LHCN-M2 (cell line): ENCODE measurements around the gene OTOF. TPM values are rescaled to one million over a fixed set of nuclear protein-coding genes. Genes with fewer than 3 reads are reported as not detected.
A peak's percentile ranks its signal among the peaks of the same experiment; 100 is the strongest.

Experiments used
- DNase-seq: peaks from one replicate; pipeline ENCODE4 v3.0.0-alpha.2; 2012; ENCODE audit warnings: low read depth
- total RNA-seq: library from RNA; depleted of rRNA; stranded (reverse); fragments of >200 nt; gene quantifications from 2 replicates; pipeline ENCODE4 v1.2.3, GENCODE V29; 2014

OTOF gene
- total RNA-seq, 1 experiment from 2014 or later, result 0.06 TPM

GRCh38 chr2:26453421-26454329 is 24.2 kb downstream of the OTOF start:
- no peak for DNase-seq

DNA sequence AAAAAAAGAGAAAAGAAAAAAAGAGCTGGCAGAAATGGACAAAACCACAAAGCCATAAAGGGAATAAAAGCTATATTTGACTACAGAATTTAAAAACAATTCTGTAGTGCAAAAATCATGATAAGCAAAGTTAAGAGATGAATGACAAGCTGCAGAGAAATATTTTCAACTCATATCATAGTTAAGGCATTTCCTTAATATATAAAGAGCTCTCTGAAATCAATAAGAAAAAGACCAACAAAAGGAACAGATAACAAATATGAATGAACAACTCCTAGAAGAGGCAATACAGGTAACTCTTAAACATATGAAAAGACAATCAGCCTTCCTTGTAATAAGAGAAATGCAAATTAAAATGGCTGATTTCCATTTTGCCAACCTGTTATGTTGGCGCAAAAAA is 26.2 kb downstream of the OTOF start:
- no peak for DNase-seq

- DNase-seq, result no peak
Measured at GRCh38 chr2:26450031-26450635, 27.8 kb downstream of the OTOF start.

DNA sequence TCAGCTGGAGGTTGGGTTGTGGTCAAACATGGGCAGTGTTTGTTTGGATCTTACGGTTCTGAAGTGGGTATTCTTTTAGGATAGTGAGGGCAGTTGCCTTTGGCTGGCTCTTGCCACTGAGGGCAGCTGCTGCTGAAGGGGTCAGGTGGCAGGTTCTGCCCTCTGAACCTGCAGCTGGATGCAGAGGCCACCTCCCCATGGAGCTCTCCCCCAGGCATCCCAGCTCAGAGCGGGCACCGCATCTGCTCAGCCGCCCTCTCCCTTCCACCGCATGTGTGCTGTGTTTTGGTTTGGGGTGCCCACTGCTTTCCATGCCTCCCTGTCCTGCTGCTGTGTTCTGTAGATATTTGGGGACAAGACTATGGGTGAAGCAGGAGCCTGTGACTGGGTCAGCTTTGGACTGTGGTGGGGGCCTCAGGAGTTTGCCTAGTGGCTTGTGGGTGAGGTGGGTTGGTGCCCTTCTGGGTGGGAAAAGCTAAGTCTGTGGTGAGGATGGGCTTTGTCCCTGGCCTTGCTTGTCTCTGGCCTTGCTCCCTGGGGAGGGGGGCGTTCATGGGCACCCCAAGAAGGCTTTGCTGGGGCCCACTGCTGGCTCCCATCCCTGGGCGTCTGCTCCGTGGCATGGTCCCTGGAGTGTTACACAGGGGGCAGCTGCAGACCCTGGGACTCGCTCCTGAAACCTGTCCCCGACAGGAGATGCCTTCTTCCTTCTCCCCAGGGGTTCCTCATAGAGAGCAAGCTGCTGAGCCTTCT is 28.5 kb downstream of the OTOF start:
- DNase-seq, result no peak

DNA sequence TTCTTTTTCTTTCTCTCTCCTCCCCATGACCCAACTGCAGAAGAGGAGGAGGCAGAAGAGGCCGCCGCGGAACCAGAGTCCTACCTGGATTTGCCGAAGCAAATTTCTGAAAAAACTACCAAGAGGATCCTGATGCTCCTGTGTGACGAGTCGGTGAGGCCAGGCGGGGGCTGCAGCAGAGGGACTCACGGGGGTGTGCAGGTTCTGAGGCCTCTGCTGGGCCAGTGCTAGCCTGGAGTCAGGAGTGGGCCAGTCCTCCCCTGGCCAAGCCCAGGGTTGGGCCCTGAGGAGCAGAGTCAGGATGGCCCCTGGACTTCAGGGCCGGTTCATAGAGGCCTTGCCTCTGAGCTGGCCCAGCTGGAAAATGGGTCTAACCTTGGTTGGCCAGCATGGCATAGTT is 29.3 kb downstream of the OTOF start:
- no peak for DNase-seq

GRCh38 chr2:26444236-26444635 is 33.7 kb downstream of the OTOF start:
- no peak for DNase-seq

DNA sequence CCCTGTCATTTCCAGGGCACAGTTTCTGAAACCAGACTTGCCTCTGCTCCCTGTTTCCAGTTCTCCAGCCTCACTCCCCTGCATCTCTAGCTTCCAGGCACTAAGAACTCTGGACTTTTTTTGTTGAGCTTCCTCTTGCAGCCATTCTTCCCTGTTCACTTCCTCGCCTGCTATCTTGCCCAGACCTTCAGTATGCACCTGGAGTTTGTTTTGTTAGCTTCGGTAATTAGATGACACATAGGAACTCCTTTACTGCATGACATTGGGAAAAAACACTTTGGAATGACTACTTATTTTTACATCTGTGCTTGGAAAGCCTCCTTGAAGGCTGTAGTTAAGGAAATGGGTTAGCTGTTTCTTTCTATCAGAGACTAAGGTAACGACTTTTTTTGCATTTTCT is 35.2 kb downstream of the OTOF start:
- no peak for DNase-seq

DNA sequence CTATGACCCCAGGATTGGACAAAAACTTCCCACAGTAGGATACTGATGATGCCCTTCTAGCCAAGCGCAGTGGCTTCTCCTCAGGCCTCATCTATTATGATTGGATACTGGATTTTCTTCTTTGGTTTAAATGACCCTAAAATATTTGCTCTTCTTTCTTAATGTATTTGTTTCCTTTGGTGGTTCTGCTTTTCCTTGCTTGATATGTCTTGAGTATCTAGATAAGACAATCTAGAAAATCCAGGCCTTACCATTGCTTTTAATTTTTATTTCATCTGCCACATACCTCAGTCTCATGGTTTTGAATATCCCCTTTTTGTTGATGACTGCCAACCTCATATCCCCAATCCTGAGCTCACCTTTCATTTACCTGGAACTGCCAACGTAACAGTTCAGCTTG is 35.6 kb downstream of the OTOF start:
- DNase-seq, result no peak

DNA sequence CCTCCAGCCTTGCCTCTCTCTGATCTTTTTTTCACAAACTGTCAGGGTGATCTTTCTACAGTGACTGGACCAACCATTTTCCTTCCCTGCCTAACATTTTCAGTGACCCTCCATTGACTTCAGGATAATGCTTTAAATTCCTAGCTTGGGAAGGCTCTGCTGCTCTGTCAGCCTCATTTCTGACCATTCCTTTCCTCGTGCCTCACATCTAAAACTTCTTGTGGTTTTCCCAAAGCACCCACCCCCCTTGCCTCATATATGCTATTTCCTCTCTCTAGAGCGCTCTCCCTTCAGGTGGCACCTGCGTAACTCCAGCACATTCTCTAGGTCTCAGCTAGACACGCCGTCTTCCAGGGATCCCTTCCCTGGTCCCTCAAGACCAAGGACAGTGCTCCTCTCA is 39.0 kb downstream of the OTOF start:
- DNase-seq, result no peak

DNA sequence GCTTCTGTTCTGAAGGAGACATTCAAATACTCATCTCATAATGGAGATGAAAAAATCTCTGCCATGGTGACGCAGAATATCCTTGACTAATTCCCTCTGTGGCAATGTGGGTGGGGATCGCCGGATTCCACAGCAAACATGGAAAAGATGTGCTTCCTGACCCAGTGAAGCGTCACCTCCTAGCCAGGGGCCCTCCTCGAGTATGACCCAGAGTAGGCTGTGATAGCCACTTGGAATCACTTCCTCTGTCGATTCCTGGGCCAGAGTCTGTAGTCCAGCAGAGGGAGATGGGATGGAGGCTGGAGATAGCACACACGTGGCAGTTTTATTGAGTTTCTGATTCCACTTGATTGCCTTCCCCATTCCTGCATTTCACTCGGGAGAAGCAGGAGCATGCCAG is 39.4 kb downstream of the OTOF start:
- peak; percentile 64 for DNase-seq

- no peak for DNase-seq
Measured at GRCh38 chr2:26435106-26435505, 42.8 kb downstream of the OTOF start.

- no peak for DNase-seq
Measured at GRCh38 chr2:26432859-26433258, 45.1 kb downstream of the OTOF start.

DNA sequence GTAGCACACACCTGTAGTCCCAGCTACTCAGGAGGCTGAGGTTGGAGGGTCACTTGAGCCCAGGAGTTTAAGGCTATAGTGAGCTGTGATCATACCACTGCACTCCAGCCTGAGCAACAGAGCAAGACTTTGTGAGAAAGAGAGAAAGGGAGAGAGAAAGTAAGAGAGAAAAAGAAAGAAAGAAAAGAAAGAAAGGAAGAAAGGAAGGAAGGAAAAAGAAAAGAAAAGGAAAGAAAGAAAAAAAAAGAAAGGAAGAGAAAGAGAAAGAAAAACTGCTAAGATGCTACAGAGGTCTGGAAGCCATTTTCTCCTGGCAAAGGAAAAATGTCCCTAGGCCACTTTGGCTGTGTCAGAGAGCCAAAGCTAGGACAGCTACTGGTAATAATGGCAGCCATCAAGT is 45.6 kb downstream of the OTOF start:
- DNase-seq, result no peak

GRCh38 chr2:26430826-26431225 is 47.1 kb downstream of the OTOF start:
- no peak for DNase-seq

DNA sequence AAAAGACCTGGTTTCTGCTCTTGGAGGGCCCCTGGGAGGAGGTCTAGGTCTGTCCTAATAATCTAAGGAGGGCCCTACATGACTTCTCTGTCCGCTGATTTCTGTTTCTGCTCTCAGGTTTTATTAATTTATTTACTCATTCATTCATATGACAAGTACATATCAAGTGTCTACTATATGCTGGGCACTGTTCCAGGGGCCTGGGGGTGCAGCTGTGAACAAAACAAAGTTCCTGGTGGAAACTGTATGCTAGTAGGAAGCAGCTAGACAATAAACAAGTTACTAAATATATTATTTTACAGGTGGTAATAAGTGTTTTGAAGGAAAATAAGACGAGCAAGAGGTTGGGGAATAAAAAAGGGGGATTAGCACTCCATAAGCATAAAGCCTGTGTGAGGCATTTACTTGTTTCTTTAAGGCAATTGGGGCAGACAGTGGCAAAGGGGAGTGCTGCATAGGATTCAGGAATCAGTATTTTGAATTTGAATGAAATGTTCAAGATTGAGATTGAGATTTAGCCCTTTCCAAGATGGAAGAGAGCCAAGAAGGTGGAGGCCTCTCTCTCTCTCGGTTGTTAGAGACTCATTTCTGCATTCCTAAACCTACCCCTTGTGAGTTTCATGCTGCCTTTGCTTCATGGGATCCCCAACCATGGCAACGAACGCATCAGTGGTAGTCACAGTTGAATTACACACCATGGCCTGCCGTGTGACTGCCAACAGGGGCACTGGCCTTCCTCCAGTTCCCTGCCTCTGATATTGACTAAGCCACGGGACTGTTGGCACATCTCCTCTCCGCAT is 47.9 kb downstream of the OTOF start:
- peak; percentile 33 for DNase-seq

DNA sequence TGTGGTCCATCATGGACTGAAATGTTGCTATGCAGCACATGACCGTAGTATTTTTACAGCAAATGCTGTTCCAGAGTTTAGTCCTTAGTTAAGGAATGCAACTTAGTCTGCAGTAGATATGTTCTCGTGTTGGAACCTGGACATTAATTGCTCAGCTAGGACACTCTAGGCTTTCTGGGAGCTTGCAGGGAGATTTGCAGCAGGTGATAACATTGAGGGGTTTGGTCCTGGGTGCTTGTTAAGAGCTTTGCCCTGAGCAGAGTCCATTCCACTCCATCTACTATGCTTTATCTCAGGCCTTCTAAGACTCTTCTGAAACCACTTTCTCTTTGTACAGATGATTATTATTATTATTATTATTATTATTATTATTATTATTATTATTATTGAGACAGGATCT is 49.1 kb downstream of the OTOF start:
- no peak for DNase-seq

- no peak for DNase-seq
Measured at GRCh38 chr2:26424221-26424620, 53.7 kb downstream of the OTOF start.

DNA sequence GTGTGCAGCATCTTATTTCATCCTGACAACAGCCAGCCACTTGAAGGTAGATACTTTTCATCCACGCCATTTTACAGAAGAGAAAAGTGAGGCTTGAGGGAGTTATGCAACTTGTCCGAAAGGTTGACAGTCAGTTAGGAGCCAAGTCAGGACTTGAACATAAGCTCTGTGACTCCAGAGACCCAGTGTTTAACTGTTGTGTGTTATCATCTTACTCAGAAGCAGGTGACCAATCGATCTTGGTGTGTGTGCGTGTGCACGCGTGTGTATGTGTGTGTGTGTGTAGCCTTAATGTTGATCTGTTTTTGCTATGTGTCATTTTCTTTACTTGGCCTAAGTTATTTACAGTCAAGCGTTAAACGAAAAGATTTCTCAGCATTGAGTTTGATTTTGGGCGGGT is 54.2 kb downstream of the OTOF start:
- no peak for DNase-seq

DNA sequence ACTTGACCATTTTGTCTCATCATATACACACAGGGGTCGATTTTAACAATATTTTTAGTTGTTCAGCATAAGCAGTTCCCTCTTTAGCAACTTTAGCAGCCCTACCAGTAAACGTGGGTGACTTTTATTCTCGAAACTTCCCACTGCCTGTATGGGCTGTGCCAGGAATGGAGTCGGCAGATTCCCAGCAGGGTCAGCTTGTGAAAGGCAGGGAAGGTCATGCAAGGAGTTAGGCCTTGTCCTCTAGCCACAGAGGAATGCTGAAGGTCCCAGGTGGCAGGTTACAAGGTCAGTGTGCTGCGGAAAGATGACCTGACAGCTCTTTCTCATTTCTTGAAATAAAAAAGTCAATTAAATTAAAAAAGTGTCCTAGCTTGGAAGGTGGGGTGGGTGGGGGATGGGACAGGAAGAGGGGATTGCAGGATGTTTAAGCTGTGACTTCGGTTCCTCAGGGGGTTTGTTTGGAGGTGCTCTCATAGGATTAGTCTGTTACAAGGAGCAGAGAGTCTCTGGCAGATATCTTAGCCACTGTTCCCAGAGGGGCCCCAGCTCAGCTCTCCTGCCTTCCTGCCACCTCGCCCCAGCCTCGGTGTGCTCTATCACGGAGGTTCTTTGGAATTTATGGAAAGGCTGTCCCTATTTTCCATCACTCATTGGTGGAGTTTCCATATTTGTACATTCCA is 54.8 kb downstream of the OTOF start:
- no peak for DNase-seq

DNA sequence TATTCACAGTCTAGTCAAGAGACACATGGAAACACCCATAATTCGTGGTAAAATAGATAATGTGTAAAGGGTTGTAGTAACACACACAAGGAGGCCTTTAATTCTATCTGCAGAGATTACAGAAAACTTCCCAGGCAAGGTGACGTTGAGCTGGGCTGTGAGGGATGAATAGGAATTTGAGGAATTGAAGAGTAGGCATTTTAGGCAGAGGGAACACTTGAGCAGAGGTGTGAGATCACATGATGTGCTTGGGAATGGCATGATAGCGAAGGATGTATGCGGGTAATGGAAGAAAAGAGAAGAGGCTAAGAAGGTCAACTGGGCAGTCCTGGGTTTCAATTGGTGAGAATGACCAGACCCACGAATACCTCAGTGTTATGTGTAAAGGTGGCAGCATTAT is 56.0 kb downstream of the OTOF start:
- no peak for DNase-seq

DNA sequence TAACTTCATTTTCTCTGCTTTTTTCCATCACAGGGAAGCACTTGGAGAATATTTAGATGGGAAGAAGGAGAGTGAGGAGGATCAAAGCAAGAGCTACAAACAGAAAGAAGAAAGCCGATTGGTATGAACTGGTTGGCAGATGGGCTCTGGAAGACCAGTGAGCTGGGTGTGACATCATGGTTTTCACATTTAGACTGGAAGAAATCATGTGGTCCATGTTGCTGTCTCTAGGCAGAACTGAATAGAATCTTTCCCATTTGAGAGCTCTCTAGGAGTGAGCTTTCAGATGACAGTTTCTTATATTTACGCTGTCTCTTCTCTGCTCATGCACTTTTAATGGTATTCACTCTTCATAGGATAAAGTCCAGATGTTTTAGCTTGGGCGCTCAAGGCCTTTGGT is 63.6 kb downstream of the OTOF start:
- DNase-seq, result peak; percentile 31
